K562 (cell line): ENCODE results near the gene MACROD2.

Source experiments
- CTCF ChIP-seq, 3 experiments: IDR thresholded peaks in 2 of 3; conservative IDR thresholded peaks in 1 of 3; 2 replicates each; pipeline ENCODE4 v1.5.1; 2011 to 2012; ENCODE audit warnings: low read length in 3 of 3, mild to moderate bottlenecking in 3 of 3, control low read depth in 2 of 3, improper control_type of control experiment in 1 of 3, inconsistent platforms in 1 of 3, low read depth in 1 of 3, mixed read lengths in 1 of 3, moderate library complexity in 1 of 3; ENCODE audit not compliant: insufficient read depth in 2 of 3
- HBP1 ChIP-seq: fragments of 450-650 bp; formaldehyde crosslinking; IDR thresholded peaks from 2 replicates; pipeline ENCODE4 v1.4.0; 2022; ENCODE audit warnings: missing genetic modification characterization
- LEF1 ChIP-seq: fragments of 450-650 bp; IDR thresholded peaks from 2 replicates; pipeline ENCODE4 v1.6.1; 2016; ENCODE audit warnings: mild to moderate bottlenecking
- PRPF4 ChIP-seq: fragments of 200-400 bp; formaldehyde crosslinking; IDR thresholded peaks from one replicate; pipeline ENCODE4 v1.6.1; 2017; ENCODE audit warnings: low read length, low read depth, mild to moderate bottlenecking; ENCODE audit not compliant: insufficient read depth, poor library complexity, severe bottlenecking
- RAD21 ChIP-seq, 2 experiments: fragments of 250-450 bp in 1 of 2; fragments of 450-650 bp in 1 of 2; sonication (Bioruptor Pico) in 1 of 2; formaldehyde crosslinking in 1 of 2; IDR thresholded peaks in 1 of 2; conservative IDR thresholded peaks in 1 of 2; 2 replicates each; pipeline versions ENCODE4 v1.4.0 to v1.8.0; 2020 to 2022; ENCODE audit warnings: mild to moderate bottlenecking in 2 of 2, moderate library complexity in 1 of 2
- REST ChIP-seq, 2 experiments: fragments of 450-650 bp; formaldehyde crosslinking in 1 of 2; IDR thresholded peaks; 2 replicates each; pipeline versions ENCODE4 v1.4.0 to v1.6.1; 2014 to 2020; ENCODE audit warnings: mild to moderate bottlenecking in 2 of 2, borderline replicate concordance in 1 of 2, low read depth in 1 of 2
- SIN3A ChIP-seq, 2 experiments: fragments of 150-350 bp in 1 of 2; IDR thresholded peaks; 2 replicates each; pipeline ENCODE4 v1.6.1; 2011 to 2016; ENCODE audit warnings: borderline replicate concordance in 2 of 2, low read depth in 2 of 2, low read length in 2 of 2, mild to moderate bottlenecking in 2 of 2, moderate library complexity in 2 of 2; ENCODE audit not compliant: control insufficient read depth in 1 of 2

GRCh38 chr20:14685183-14685582 lies 689.9 kb downstream of the MACROD2 start:
- TF ChIP-seq REST (IDR thresholded peaks at IDR 0.05; ENCODE audit: borderline replicate concordance) = no peak
- TF ChIP-seq REST (CRISPR knock-in tag; IDR thresholded peaks at IDR 0.05; ENCODE audit: low read depth) = no peak
- no peak for TF ChIP-seq HBP1 (CRISPR knock-in tag)
- TF ChIP-seq LEF1 = no peak
- TF ChIP-seq CTCF (IDR thresholded peaks at IDR 0.05 in 2 of 3, conservative IDR thresholded peaks at IDR 0.05 in 1 of 3; ENCODE audit: insufficient read depth in 2 of 3, low read depth in 1 of 3, low read length in 3 of 3) = no peak
- TF ChIP-seq SIN3A (IDR thresholded peaks at IDR 0.05; ENCODE audit: borderline replicate concordance in 2 of 2, control insufficient read depth in 1 of 2, low read depth in 2 of 2, low read length in 2 of 2) = no peak
- TF ChIP-seq PRPF4 = no peak
- TF ChIP-seq RAD21 (CRISPR knock-in tag; conservative IDR thresholded peaks at IDR 0.05 in 1 of 2, IDR thresholded peaks at IDR 0.05 in 1 of 2) = no peak
